ENCODE measurements around the gene PCID2.

The PCID2 gene

GRCh38 chr13:113176822-113177221 is 31.6 kb downstream of the PCID2 start:
- Histone ChIP-seq H3K4me3 (ENCODE audit: low read depth, low read length) (no peak overlapping the region), H2BK120ac (ENCODE audit: insufficient read depth, low read length, poor library complexity) (no peak overlapping the region), H3K27me3 (ENCODE audit: insufficient read depth, low read length) (no peaks in the 10 kb centered on the region), H3K4me2 (ENCODE audit: low read length) (no peak overlapping the region), H3K27ac (ENCODE audit: low read depth, low read length) (no peak overlapping the region), H4K8ac (ENCODE audit: low read depth, low read length) (no peak overlapping the region), H2AK5ac (ENCODE audit: low read length) (no peak overlapping the region), H3K4ac (ENCODE audit: low read depth, low read length) (no peak overlapping the region), H4K91ac (ENCODE audit: low read depth, low read length) (no peak overlapping the region), H3K23ac (ENCODE audit: low read length) (no peak overlapping the region), H3K79me1 (ENCODE audit: low read length) (no peaks in the 10 kb centered on the region), H3K18ac (ENCODE audit: low read length) (no peak overlapping the region), H3K79me2 (ENCODE audit: control insufficient read depth, insufficient read depth, low read length, poor library complexity) (no peaks in the 10 kb centered on the region), H2BK5ac (ENCODE audit: low read depth, low read length, poor library complexity) (no peak overlapping the region), H2BK12ac (ENCODE audit: low read length) (no peak overlapping the region), H3K36me3 (ENCODE audit: control insufficient read depth in 1 of 2, insufficient read depth in 2 of 2, low read length in 2 of 2) (peaks cover 42 to 55% of the 10 kb centered on the region in 2 experiments), H3K9ac (ENCODE audit: low read length) (no peak overlapping the region), H3K14ac (ENCODE audit: low read length) (no peak overlapping the region), H4K12ac (ENCODE audit: low read depth, low read length) (no peak overlapping the region), H2AFZ (ENCODE audit: insufficient read depth, low read length, poor library complexity) (no peak overlapping the region), H3K9me3 (ENCODE audit: insufficient read depth, low read depth, low read length) (no peaks in the 10 kb centered on the region), H3K4me1 (ENCODE audit: control insufficient read depth in 1 of 2, insufficient read depth in 2 of 2, low read length in 2 of 2) (no peaks in the 10 kb centered on the region)
- no CpG with 5 or more reads among the region's 14 CpGs for WGBS (ENCODE audit: extremely low coverage, insufficient coverage, insufficient read length)
- no peak for DNase-seq

GRCh38 chr13:113176280-113176679 is 32.2 kb downstream of the PCID2 start:
- Histone ChIP-seq H3K9ac (ENCODE audit: low read length) (no peak overlapping the region), H4K12ac (ENCODE audit: low read depth, low read length) (no peak overlapping the region), H3K4me3 (ENCODE audit: low read depth, low read length) (no peak overlapping the region), H3K4me2 (ENCODE audit: low read length) (no peak overlapping the region), H4K91ac (ENCODE audit: low read depth, low read length) (no peak overlapping the region), H3K18ac (ENCODE audit: low read length) (no peak overlapping the region), H3K27me3 (ENCODE audit: insufficient read depth, low read length) (no peaks in the 10 kb centered on the region), H3K14ac (ENCODE audit: low read length) (no peak overlapping the region), H3K79me2 (ENCODE audit: control insufficient read depth, insufficient read depth, low read length, poor library complexity) (no peaks in the 10 kb centered on the region), H4K8ac (ENCODE audit: low read depth, low read length) (no peak overlapping the region), H2BK12ac (ENCODE audit: low read length) (no peak overlapping the region), H2AK5ac (ENCODE audit: low read length) (no peak overlapping the region), H3K9me3 (ENCODE audit: insufficient read depth, low read depth, low read length) (peaks cover 2% of the 10 kb centered on the region), H3K23ac (ENCODE audit: low read length) (no peak overlapping the region), H2BK5ac (ENCODE audit: low read depth, low read length, poor library complexity) (no peak overlapping the region), H3K36me3 (ENCODE audit: control insufficient read depth in 1 of 2, insufficient read depth in 2 of 2, low read length in 2 of 2) (peaks cover 47 to 58% of the 10 kb centered on the region in 2 experiments), H3K4ac (ENCODE audit: low read depth, low read length) (no peak overlapping the region), H2BK120ac (ENCODE audit: insufficient read depth, low read length, poor library complexity) (no peak overlapping the region), H3K27ac (ENCODE audit: low read depth, low read length) (no peak overlapping the region), H3K79me1 (ENCODE audit: low read length) (no peaks in the 10 kb centered on the region), H3K4me1 (ENCODE audit: control insufficient read depth in 1 of 2, insufficient read depth in 2 of 2, low read length in 2 of 2) (no peaks in the 10 kb centered on the region), H2AFZ (ENCODE audit: insufficient read depth, low read length, poor library complexity) (no peak overlapping the region)
- no peak for DNase-seq
- WGBS (ENCODE audit: extremely low coverage, insufficient coverage, insufficient read length) = no CpG with 5 or more reads among the region's 5 CpGs

DNA sequence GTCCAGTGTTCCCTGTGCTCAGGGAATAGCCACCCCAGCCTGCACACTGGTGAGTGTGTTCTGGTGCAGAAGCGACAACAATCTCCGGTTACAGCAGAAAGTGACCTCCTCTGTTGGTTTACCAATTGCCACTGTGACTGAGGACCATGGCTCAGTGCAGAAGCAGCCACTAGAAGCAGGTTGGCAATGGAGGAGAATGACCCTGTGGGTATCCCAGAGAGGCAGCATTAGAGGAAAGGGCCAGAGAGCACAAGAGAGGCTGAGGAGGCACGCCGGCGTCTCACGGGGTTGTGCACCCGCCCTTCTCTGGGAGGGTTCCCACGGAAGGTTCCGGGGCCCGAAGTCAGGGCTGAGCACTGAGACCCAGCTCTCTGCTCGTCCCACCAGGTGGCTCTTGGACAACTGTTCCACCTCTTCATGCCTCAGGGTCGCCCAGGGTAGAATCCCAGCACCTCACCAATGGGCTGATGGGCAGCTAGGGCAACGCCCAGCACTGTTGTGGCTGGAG is 36.0 kb downstream of the PCID2 start:
- peaks cover 3% of the 10 kb centered on the region for H3K9me3 ChIP-seq (ENCODE audit: insufficient read depth, low read depth, low read length)
- H3K18ac ChIP-seq (ENCODE audit: low read length) = no peak overlapping the region
- no peak overlapping the region for H2BK120ac ChIP-seq (ENCODE audit: insufficient read depth, low read length, poor library complexity)
- DNase-seq = no peak
- no peaks in the 10 kb centered on the region for H3K79me1 ChIP-seq (ENCODE audit: low read length)
- H2AFZ ChIP-seq (ENCODE audit: insufficient read depth, low read length, poor library complexity) = no peak overlapping the region
- H3K4me2 ChIP-seq (ENCODE audit: low read length) = no peak overlapping the region
- H2BK5ac ChIP-seq (ENCODE audit: low read depth, low read length, poor library complexity) = no peak overlapping the region
- no peak overlapping the region for H3K4me3 ChIP-seq (ENCODE audit: low read depth, low read length)
- H3K4ac ChIP-seq (ENCODE audit: low read depth, low read length) = no peak overlapping the region
- no peak overlapping the region for H4K12ac ChIP-seq (ENCODE audit: low read depth, low read length)
- H4K91ac ChIP-seq (ENCODE audit: low read depth, low read length) = no peak overlapping the region
- no peak overlapping the region for H3K27ac ChIP-seq (ENCODE audit: low read depth, low read length)
- H3K27me3 ChIP-seq (ENCODE audit: insufficient read depth, low read length) = no peaks in the 10 kb centered on the region
- no peaks in the 10 kb centered on the region for H3K4me1 ChIP-seq (ENCODE audit: control insufficient read depth in 1 of 2, insufficient read depth in 2 of 2, low read length in 2 of 2)
- no peak overlapping the region for H3K14ac ChIP-seq (ENCODE audit: low read length)
- H2BK12ac ChIP-seq (ENCODE audit: low read length) = no peak overlapping the region
- no peak overlapping the region for H4K8ac ChIP-seq (ENCODE audit: low read depth, low read length)
- no peak overlapping the region for H2AK5ac ChIP-seq (ENCODE audit: low read length)
- peaks cover 38 to 39% of the 10 kb centered on the region in 2 experiments for H3K36me3 ChIP-seq (ENCODE audit: control insufficient read depth in 1 of 2, insufficient read depth in 2 of 2, low read length in 2 of 2)
- H3K23ac ChIP-seq (ENCODE audit: low read length) = no peak overlapping the region
- H3K9ac ChIP-seq (ENCODE audit: low read length) = no peak overlapping the region
- H3K79me2 ChIP-seq (ENCODE audit: control insufficient read depth, insufficient read depth, low read length, poor library complexity) = no peaks in the 10 kb centered on the region
- WGBS (ENCODE audit: extremely low coverage, insufficient coverage, insufficient read length) = no CpG with 5 or more reads among the region's 13 CpGs

DNA sequence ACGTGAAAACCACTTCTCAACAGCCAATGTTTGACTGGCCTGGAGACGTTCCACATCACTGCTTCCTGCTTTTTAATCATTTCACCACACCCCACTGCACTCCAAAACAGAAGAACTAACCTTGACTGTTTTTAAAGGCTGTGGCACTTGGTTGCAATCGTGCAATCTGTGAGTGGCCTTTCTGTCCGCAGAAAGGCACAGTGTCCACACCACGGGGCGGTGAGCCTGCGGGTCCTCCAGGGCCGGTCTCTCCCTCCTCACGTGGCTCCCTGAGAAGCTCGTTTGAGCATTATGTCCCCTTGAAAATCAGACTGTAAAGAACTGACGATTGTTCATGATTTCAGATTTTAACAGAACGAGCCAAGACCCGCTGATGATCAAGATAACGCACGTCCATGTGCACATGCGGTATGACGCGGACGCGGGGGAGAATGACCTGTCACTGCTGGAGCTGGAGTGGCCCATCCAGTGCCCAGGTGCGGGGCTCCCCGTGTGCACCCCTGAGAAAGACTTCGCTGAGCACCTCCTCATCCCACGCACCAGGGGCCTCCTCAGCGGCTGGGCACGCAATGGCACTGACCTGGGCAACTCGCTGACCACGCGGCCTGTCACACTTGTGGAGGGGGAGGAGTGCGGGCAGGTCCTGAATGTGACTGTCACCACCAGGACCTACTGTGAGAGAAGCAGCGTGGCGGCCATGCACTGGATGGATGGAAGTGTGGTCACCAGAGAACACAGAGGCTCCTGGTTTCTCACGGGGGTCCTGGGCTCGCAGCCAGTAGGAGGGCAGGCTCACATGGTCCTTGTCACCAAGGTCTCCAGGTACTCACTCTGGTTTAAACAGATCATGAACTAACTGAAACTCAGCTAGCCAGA is 37.0 kb downstream of the PCID2 start:
- Histone ChIP-seq H3K23ac (ENCODE audit: low read length) (no peak overlapping the region), H4K91ac (ENCODE audit: low read depth, low read length) (no peak overlapping the region), H3K4me3 (ENCODE audit: low read depth, low read length) (no peak overlapping the region), H2BK12ac (ENCODE audit: low read length) (no peak overlapping the region), H3K79me2 (ENCODE audit: control insufficient read depth, insufficient read depth, low read length, poor library complexity) (no peaks in the 10 kb centered on the region), H3K4me2 (ENCODE audit: low read length) (no peak overlapping the region), H3K4ac (ENCODE audit: low read depth, low read length) (no peak overlapping the region), H3K27ac (ENCODE audit: low read depth, low read length) (no peak overlapping the region), H4K12ac (ENCODE audit: low read depth, low read length) (no peak overlapping the region), H3K36me3 (ENCODE audit: control insufficient read depth in 1 of 2, insufficient read depth in 2 of 2, low read length in 2 of 2) (peaks cover 35% of the 10 kb centered on the region in 2 experiments), H2AFZ (ENCODE audit: insufficient read depth, low read length, poor library complexity) (no peak overlapping the region), H2BK5ac (ENCODE audit: low read depth, low read length, poor library complexity) (no peak overlapping the region), H3K79me1 (ENCODE audit: low read length) (no peaks in the 10 kb centered on the region), H3K14ac (ENCODE audit: low read length) (no peak overlapping the region), H4K8ac (ENCODE audit: low read depth, low read length) (no peak overlapping the region), H2AK5ac (ENCODE audit: low read length) (no peak overlapping the region), H3K4me1 (ENCODE audit: control insufficient read depth in 1 of 2, insufficient read depth in 2 of 2, low read length in 2 of 2) (no peaks in the 10 kb centered on the region), H3K9ac (ENCODE audit: low read length) (no peak overlapping the region), H3K18ac (ENCODE audit: low read length) (no peak overlapping the region), H3K9me3 (ENCODE audit: insufficient read depth, low read depth, low read length) (peaks cover 3% of the 10 kb centered on the region), H2BK120ac (ENCODE audit: insufficient read depth, low read length, poor library complexity) (no peak overlapping the region), H3K27me3 (ENCODE audit: insufficient read depth, low read length) (no peaks in the 10 kb centered on the region)
- no peak for DNase-seq
- no CpG with 5 or more reads among the region's 34 CpGs for WGBS (ENCODE audit: extremely low coverage, insufficient coverage, insufficient read length)

Data from trophoblast cell (in vitro differentiated cells and primary cell).